AG04450 (cell line): ENCODE measurements around the gene CUL1. TPM values are rescaled to one million over a fixed set of nuclear protein-coding genes. Genes with fewer than 3 reads are reported as not detected.

Experiments used
- CTCF ChIA-PET: fragments of 300-600, 350-600 bp; formaldehyde crosslinking; extraction: SDS; loops from one replicate; lab custom pipeline; 2022; ENCODE audit warnings: antibody characterized with exemption, inconsistent platforms; lab: Charles Lee
- POLR2A ChIA-PET: fragments of 350-600 bp; formaldehyde crosslinking; extraction: SDS; loops from one replicate; lab custom pipeline; 2021; ENCODE audit warnings: antibody characterized with exemption, inconsistent platforms; lab: Yijun Ruan, JAX
- DNase-seq: peaks from one replicate; pipeline ENCODE4 v3.0.0-alpha.2; 2011; ENCODE audit warnings: low read depth, low spot score
- H3K27ac ChIP-seq: one replicate; pipeline ENCODE4 v1.5.1; 2012; ENCODE audit warnings: low read depth, low read length, control low read depth
- H3K27me3 ChIP-seq: one replicate; pipeline ENCODE4 v1.6.0; 2012; ENCODE audit warnings: low read length; ENCODE audit not compliant: control insufficient read depth, insufficient read depth
- H3K4me3 ChIP-seq: 2 replicates; pipeline ENCODE4 v1.5.1; 2011; ENCODE audit warnings: mild to moderate bottlenecking, low read depth, low read length, control low read depth
- H3K9me3 ChIP-seq: 2 replicates; pipeline ENCODE4 v1.5.1; 2012; ENCODE audit warnings: low read length; ENCODE audit not compliant: control insufficient read depth, insufficient read depth
- CTCF ChIP-seq: IDR thresholded peaks from 2 replicates; pipeline ENCODE4 v1.5.1; 2011; ENCODE audit warnings: low read depth, low read length, control low read depth, inconsistent platforms
- polyA plus RNA-seq: library from polyadenylated mRNA; depleted of rRNA; stranded (reverse); fragments of >200 nt; gene quantifications from 2 replicates; pipeline ENCODE4 v1.2.3, GENCODE V29; 2011

The CUL1 gene
- polyA plus RNA-seq, 1 experiment: 56.8 TPM

GRCh38 chr7:148714498-148714897 lies 15.8 kb downstream of the CUL1 start:
- Histone ChIP-seq H3K9me3 (no peaks in the 10 kb centered on the region), H3K27ac (no peak overlapping the region), H3K4me3 (no peak overlapping the region), H3K27me3 (no peaks in the 10 kb centered on the region)
- no peak for DNase-seq
- POLR2A ChIA-PET: no interaction called here
- TF ChIP-seq CTCF: no peak
- CTCF ChIA-PET: no interaction called here

GRCh38 chr7:148715027-148715426 lies 16.3 kb downstream of the CUL1 start:
- Histone ChIP-seq H3K9me3 (no peaks in the 10 kb centered on the region), H3K4me3 (no peak overlapping the region), H3K27me3 (no peaks in the 10 kb centered on the region), H3K27ac (no peak overlapping the region)
- ChIA-PET POLR2A (no interaction called here), CTCF (no interaction called here)
- DNase-seq: no peak
- no peak for TF ChIP-seq CTCF

- Histone ChIP-seq H3K27me3 (no peaks in the 10 kb centered on the region), H3K27ac (no peak overlapping the region), H3K4me3 (no peak overlapping the region), H3K9me3 (no peaks in the 10 kb centered on the region)
- ChIA-PET POLR2A (no interaction called here), CTCF (no interaction called here)
- DNase-seq: no peak
- no peak for TF ChIP-seq CTCF
These were observed 18.6 kb downstream of the CUL1 start for GRCh38 chr7:148717266-148717793.

GRCh38 chr7:148718431-148718830 lies 19.7 kb downstream of the CUL1 start:
- Histone ChIP-seq H3K4me3 (no peak overlapping the region), H3K27ac (no peak overlapping the region), H3K9me3 (no peaks in the 10 kb centered on the region), H3K27me3 (no peaks in the 10 kb centered on the region)
- ChIA-PET POLR2A (no interaction called here), CTCF (interaction anchor here (0.6 to 1.5 kb wide), 3 partner anchors 10 to 141 kb away, joined by 3 to 4 read pairs (median 4); no protein-coding TSS in a partner anchor)
- TF ChIP-seq CTCF: no peak
- DNase-seq: no peak

- no peak for DNase-seq
- no peaks in the 10 kb centered on the region for H3K27me3 ChIP-seq
- no peak overlapping the region for H3K27ac ChIP-seq
- no peaks in the 10 kb centered on the region for H3K9me3 ChIP-seq
- POLR2A ChIA-PET: no interaction called here
- TF ChIP-seq CTCF: no peak
- CTCF ChIA-PET: interaction anchor here (0.9 to 1.5 kb wide), 3 partner anchors 11 to 15 kb away, joined by 3 to 4 read pairs (median 3); no protein-coding TSS in a partner anchor
- H3K4me3 ChIP-seq: no peak overlapping the region
These were observed 21.1 kb downstream of the CUL1 start for GRCh38 chr7:148719753-148720152.
